Breast epithelium (tissue), 4 donors: ENCODE data around the gene VAV3. TPM values are rescaled to one million over a fixed set of nuclear protein-coding genes. Genes with fewer than 3 reads are reported as not detected.

Source experiments
- DNase-seq, 2 donors: peaks; one replicate each; pipeline ENCODE4 v3.0.0-alpha.2; 2019; ENCODE audit warnings: low spot score in 2 of 2
- H3K27ac ChIP-seq, 2 donors: fragments of 200-600 bp; sonication (generic) in 1 of 2; one replicate each; pipeline ENCODE4 v1.5.1; 2016 to 2019; ENCODE audit warnings: mild to moderate bottlenecking in 1 of 2
- H3K27me3 ChIP-seq, 2 donors: fragments of 200-600 bp; sonication (generic) in 1 of 2; one replicate each; pipeline versions ENCODE4 v1.5.1 to v1.6.0; 2017 to 2019; ENCODE audit warnings: control low read depth in 1 of 2, mild to moderate bottlenecking in 1 of 2
- H3K36me3 ChIP-seq: fragments of 200-600 bp; one replicate; pipeline ENCODE4 v1.5.1; 2019
- H3K4me1 ChIP-seq, 2 donors: fragments of 200-600 bp; sonication (generic); one replicate each; pipeline ENCODE4 v1.5.1; 2016 to 2019; ENCODE audit warnings: control low read depth in 1 of 2
- H3K4me3 ChIP-seq, 3 donors: fragments of 200-600 bp; sonication (generic); 1 replicate in 2 of 3; 2 replicates in 1 of 3; pipeline ENCODE4 v1.5.1; 2016 to 2019; ENCODE audit warnings: mild to moderate bottlenecking in 3 of 3, moderate library complexity in 2 of 3
- H3K9me3 ChIP-seq, 2 donors: fragments of 200-600 bp; sonication (generic) in 1 of 2; one replicate each; pipeline ENCODE4 v1.5.1; 2016 to 2019; ENCODE audit warnings: control low read depth in 1 of 2
- POLR2A ChIP-seq: fragments of 450-650 bp; IDR thresholded peaks from one replicate; pipeline ENCODE4 v1.6.1; 2016; ENCODE audit warnings: antibody characterized with exemption, mild to moderate bottlenecking, moderate library complexity
- POLR2AphosphoS5 ChIP-seq, 3 donors: sonication (generic); formaldehyde crosslinking; IDR thresholded peaks; one replicate each; pipeline ENCODE4 v1.6.1; 2017; ENCODE audit warnings: antibody characterized with exemption in 3 of 3
- intact Hi-C: fragments of 100-400 bp; cut with DNase I; formaldehyde crosslinking; loops from one replicate; pipeline ENCODE4 v1.15.1; 2023; ENCODE audit warnings: low total_unique reads
- total RNA-seq, 3 donors: library from RNA; depleted of rRNA; stranded (reverse); fragments of >200 nt; gene quantifications; one replicate each; pipeline ENCODE4 v1.1.0, GENCODE V29; 2016
- TF ChIP-seq, protein P1 (sequence below), 3 donors: fragments of 450-650 bp; IDR thresholded peaks; one replicate each; pipeline ENCODE4 v1.5.1; 2016 to 2017; ENCODE audit warnings: antibody characterized with exemption in 3 of 3, mild to moderate bottlenecking in 3 of 3, moderate library complexity in 3 of 3

Gene VAV3
- total RNA-seq, 3 donors from 2014 or later: 8.0 to 153 (median 113) TPM

DNA sequence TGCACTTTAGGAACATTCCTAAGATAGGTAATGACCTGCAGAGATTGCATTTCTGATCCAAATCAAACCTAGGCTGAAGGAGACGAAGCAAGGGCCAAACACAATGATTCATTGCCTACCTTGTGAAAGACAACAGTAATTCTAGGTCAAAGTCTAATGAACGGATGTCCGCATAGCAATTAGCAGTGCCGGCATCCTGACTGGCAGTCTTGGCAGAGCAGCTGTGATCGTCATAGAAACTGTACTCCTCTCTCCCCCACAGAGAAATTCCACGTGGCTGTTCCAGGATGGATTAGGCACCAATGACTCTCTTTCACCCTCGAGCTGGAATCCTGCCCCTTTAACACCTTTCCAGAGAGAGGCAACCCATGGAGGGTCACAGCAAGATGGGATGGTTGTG is 28.9 kb upstream of the VAV3 start:
- H3K4me1 ChIP-seq: no peaks in the 10 kb centered on the region
- intact Hi-C loops: no loop called here
- peak overlapping the region in 1 of 2 donors; percentile 9 for H3K27ac ChIP-seq
- no peak for DNase-seq
- H3K9me3 ChIP-seq: no peaks in the 10 kb centered on the region
- no peak overlapping the region for H3K4me3 ChIP-seq
- no peaks in the 10 kb centered on the region for H3K27me3 ChIP-seq
- no peak for TF ChIP-seq POLR2A
- TF ChIP-seq POLR2AphosphoS5 (IDR thresholded peaks at IDR 0.05): no peak
- H3K36me3 ChIP-seq: no peaks in the 10 kb centered on the region

DNA sequence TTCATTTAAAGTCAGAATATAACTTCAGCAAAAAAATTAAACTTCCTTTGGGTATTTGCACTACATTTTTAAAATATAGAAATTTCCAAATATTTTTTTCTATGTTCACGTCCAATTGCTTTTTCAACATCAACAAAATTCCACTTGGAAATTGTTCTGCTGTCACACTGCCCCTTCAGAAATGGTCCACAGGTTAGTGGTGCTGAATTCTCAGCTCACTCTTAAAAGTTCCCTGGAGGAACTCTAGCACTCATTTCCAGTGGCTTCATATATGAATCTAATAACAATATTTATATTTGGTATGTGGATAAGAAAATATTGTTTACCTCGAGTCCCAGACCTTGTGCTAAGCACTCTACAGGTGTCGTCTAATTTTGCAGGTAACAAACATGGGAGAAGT is 27.4 kb upstream of the VAV3 start:
- TF ChIP-seq, protein P1, sequence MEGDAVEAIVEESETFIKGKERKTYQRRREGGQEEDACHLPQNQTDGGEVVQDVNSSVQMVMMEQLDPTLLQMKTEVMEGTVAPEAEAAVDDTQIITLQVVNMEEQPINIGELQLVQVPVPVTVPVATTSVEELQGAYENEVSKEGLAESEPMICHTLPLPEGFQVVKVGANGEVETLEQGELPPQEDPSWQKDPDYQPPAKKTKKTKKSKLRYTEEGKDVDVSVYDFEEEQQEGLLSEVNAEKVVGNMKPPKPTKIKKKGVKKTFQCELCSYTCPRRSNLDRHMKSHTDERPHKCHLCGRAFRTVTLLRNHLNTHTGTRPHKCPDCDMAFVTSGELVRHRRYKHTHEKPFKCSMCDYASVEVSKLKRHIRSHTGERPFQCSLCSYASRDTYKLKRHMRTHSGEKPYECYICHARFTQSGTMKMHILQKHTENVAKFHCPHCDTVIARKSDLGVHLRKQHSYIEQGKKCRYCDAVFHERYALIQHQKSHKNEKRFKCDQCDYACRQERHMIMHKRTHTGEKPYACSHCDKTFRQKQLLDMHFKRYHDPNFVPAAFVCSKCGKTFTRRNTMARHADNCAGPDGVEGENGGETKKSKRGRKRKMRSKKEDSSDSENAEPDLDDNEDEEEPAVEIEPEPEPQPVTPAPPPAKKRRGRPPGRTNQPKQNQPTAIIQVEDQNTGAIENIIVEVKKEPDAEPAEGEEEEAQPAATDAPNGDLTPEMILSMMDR (IDR thresholded peaks at IDR 0.05): no peak
- TF ChIP-seq POLR2AphosphoS5 (IDR thresholded peaks at IDR 0.05) (no peak), POLR2A (no peak)
- intact Hi-C loops: no loop called here
- H3K27me3 ChIP-seq: no peaks in the 10 kb centered on the region
- no peaks in the 10 kb centered on the region for H3K9me3 ChIP-seq
- H3K4me1 ChIP-seq: no peaks in the 10 kb centered on the region
- H3K36me3 ChIP-seq: no peaks in the 10 kb centered on the region
- no peak overlapping the region for H3K27ac ChIP-seq
- DNase-seq: no peak
- H3K4me3 ChIP-seq: no peak overlapping the region

DNA sequence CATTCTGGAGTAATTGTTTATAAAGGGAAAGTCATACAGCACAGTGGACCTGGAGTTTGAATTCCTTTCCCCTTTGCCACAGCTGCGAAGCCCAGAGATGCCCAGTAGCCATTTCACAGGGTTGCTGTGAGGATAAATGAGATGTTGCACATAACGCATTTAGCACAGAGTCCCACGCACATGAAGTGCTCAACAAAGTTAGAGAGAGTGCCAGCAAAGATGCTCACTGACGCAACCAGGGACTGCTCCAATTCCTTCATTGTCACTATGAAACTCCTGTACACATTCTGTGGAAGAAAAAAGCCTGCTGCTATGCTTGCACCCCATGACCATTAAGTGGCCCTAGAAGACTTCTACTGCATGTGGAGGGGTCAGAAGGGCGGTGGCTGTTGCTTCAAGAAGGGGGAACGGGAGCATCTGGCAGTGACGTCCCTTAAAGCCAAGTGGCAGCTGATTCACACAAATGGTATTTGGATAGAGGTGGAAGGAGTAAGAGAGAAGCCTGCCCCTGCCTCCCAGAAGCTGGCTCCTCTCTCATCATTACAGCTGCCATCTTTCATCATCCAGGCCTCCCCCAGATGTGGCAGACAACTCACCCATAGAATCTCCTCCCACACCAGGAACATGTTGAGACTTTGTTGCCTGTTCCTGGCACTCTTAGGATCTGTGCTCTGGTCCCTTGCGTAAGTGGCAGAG is 26.5 kb upstream of the VAV3 start:
- Histone ChIP-seq H3K27ac (peak overlapping the region in 1 of 2 donors; percentile 1), H3K4me3 (no peak overlapping the region), H3K36me3 (no peaks in the 10 kb centered on the region), H3K4me1 (no peaks in the 10 kb centered on the region), H3K27me3 (no peaks in the 10 kb centered on the region), H3K9me3 (no peaks in the 10 kb centered on the region)
- intact Hi-C loops: no loop called here
- TF ChIP-seq POLR2A (no peak), POLR2AphosphoS5 (IDR thresholded peaks at IDR 0.05) (no peak)
- TF ChIP-seq, protein P1 (IDR thresholded peaks at IDR 0.05): no peak
- DNase-seq: peak in 1 of 2 donors; percentile 60

DNA sequence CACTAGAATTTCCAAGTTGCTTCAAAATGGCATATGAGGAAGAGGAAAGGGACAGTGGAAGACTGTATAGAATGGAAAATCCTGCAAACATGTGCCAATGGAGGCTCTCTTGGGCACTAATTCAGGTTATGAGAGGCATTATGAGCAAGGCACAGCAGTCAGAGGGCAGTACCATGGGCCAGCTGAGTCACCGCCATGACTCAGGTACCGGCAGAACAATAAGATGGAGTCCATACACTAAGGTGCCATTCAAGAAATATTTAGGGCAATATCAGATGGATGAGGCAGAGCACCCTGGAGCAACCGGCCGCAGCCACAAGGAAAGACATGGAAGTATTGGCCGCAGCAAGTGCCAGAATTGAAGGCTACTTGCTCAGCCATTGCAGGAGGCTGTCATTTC is 25.6 kb upstream of the VAV3 start:
- Histone ChIP-seq H3K9me3 (no peaks in the 10 kb centered on the region), H3K27me3 (no peaks in the 10 kb centered on the region), H3K4me1 (no peaks in the 10 kb centered on the region), H3K4me3 (no peak overlapping the region), H3K27ac (no peak overlapping the region), H3K36me3 (no peaks in the 10 kb centered on the region)
- intact Hi-C loops: no loop called here
- no peak for TF ChIP-seq POLR2AphosphoS5 (IDR thresholded peaks at IDR 0.05)
- no peak for TF ChIP-seq POLR2A
- TF ChIP-seq, protein P1 (IDR thresholded peaks at IDR 0.05): no peak
- DNase-seq: no peak

DNA sequence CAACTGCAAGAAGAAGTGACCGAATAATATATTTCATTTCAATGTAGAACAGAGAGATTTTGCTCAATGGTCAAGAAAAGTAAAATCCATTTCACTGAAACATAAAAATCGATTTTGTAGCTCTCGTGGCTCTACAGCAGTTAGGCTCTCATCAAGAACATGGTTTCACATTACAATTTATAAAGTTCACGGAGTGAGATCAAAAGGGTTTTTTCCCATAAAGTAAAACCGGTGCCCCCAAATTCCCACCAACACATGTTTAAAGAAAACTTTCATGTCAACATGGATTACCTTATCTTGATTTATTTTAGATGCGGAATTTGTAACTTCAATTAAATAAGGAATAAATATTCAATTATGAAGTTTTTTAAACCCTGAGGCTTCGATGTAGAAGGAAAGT is 16.3 kb upstream of the VAV3 start:
- no peak overlapping the region for H3K4me3 ChIP-seq
- no peaks in the 10 kb centered on the region for H3K36me3 ChIP-seq
- intact Hi-C loops: no loop called here
- no peaks in the 10 kb centered on the region for H3K4me1 ChIP-seq
- no peak overlapping the region for H3K27ac ChIP-seq
- no peaks in the 10 kb centered on the region for H3K27me3 ChIP-seq
- DNase-seq: no peak
- TF ChIP-seq POLR2AphosphoS5 (IDR thresholded peaks at IDR 0.05) (no peak), POLR2A (no peak)
- TF ChIP-seq, protein P1 (IDR thresholded peaks at IDR 0.05): no peak
- H3K9me3 ChIP-seq: no peaks in the 10 kb centered on the region
